Measurements from ENCODE around the gene RNF135.
"Not testable (repeated sequence)": the region's sequence is repeated elsewhere in the genome, so short reads cannot be mapped to it uniquely, and the experiment has no call there.

RNF135 gene, protein sequence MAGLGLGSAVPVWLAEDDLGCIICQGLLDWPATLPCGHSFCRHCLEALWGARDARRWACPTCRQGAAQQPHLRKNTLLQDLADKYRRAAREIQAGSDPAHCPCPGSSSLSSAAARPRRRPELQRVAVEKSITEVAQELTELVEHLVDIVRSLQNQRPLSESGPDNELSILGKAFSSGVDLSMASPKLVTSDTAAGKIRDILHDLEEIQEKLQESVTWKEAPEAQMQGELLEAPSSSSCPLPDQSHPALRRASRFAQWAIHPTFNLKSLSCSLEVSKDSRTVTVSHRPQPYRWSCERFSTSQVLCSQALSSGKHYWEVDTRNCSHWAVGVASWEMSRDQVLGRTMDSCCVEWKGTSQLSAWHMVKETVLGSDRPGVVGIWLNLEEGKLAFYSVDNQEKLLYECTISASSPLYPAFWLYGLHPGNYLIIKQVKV

DNA sequence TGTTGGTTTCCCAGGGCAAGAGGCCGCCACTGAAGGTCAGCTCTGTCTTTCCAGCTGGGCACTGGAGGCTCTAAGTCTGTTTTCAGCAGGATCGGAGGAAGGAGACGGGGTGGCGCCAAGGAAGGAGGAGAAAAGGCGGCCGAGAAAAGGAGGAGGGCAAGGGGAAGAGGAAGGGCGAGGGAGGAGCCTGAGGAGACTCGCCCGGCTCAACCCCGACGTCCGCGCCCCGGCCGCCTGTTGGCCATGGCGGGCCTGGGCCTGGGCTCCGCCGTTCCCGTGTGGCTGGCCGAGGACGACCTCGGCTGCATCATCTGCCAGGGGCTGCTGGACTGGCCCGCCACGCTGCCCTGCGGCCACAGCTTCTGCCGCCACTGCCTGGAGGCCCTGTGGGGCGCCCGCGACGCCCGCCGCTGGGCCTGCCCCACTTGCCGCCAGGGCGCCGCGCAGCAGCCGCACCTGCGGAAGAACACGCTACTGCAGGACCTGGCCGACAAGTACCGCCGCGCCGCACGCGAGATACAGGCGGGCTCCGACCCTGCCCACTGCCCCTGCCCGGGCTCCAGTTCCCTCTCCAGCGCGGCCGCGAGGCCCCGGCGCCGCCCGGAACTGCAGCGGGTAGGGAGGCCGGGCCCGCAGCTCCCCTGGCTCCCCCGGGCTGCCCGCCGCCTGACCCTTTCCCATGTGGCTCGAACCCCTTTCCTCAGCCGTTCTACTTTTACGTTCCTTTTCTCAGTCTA is at the start of gene RNF135:
Gene RNF135 (plus strand): TSS at position 209 of the 737 bp plus-strand sequence. CDS start 35 bp downstream, at position 244.
- TF ChIP-seq GATA1 (IDR thresholded peaks at IDR 0.05; ENCODE audit: low read depth, low read length): no peak
- TF ChIP-seq POLR2A (IDR thresholded peaks at IDR 0.05; ENCODE audit: low read length): peak; percentile 90
- DNase-seq: peak; percentile 82 to 83

DNA sequence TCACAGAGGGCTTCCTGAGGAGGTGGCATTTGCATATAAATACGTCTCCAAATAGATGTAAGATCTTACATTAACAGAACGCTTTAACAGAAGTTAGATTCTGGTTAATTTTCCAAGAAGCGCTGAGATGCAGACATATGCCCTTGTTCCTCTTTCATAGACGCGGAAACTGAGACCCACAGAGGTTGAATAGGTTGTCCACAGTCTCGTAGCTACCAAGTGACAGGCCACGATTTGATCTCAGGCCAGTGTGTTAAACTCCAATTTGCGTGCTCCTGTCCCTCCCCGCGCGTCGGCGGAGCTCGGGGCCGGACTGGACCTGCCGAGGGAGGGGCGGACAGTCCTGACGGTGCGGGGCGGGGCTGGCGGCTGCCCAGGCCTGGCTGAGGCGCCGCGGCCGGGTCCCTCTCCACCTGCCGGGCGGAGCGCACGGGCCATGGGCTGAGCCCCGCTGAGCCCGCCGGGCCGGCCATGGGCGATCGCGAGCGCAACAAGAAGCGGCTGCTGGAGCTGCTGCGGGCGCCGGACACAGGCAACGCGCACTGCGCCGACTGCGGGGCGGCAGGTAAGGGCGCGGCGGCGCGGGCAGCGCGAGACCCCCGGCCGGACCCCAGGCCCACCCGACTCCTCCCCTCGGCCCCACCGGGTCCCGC is 49.2 kb upstream of the RNF135 start, which contains the start of gene ADAP2:
Gene ADAP2 (plus strand): TSS at position 402 of the 653 bp plus-strand sequence. CDS start 70 bp downstream, at position 472.
- no peak for TF ChIP-seq GATA1 (IDR thresholded peaks at IDR 0.05; ENCODE audit: low read depth, low read length)
- peak; percentile 11 to 17 for DNase-seq

DNA sequence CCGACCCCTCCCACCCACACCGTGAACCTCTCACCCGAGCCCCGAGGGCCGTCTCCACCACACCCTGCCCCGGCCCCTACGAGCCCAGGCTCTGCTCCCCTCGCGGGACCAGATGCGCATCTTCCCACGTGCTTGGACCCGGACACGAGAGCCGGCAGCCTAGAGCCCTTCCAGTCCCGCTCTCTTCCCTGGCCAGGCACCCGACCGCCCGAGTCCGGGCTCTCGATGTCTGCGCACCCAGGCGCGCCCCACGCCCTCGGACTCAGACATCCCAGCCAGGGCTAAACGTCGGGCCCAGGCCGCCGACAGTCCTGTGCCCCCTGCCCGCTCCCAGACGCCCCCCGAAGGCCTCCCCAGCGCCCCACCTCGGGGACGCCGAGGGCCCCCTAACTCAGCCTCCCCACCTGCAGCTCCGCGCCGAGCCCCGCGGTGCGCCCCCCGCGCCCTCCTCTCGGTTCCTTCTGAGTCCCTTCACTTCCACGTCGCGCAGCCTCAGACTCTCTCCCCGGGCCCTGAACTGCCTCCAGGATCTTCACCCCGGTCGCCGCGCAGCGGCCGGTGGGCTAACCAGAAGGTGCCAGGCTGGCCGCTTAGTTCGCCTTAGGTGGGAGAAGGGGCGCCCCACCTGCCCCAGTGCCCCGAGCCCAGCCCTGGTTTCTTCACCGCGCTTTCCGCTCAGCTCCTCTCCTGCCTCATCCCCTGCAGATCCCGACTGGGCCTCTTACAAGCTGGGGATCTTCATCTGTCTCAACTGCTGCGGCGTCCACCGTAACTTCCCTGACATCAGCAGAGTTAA is 48.4 kb upstream of the RNF135 start:
- no peak for DNase-seq
- no peak for TF ChIP-seq POLR2A (IDR thresholded peaks at IDR 0.05; ENCODE audit: low read length)
- no peak for TF ChIP-seq GATA1 (IDR thresholded peaks at IDR 0.05; ENCODE audit: low read depth, low read length)

DNA sequence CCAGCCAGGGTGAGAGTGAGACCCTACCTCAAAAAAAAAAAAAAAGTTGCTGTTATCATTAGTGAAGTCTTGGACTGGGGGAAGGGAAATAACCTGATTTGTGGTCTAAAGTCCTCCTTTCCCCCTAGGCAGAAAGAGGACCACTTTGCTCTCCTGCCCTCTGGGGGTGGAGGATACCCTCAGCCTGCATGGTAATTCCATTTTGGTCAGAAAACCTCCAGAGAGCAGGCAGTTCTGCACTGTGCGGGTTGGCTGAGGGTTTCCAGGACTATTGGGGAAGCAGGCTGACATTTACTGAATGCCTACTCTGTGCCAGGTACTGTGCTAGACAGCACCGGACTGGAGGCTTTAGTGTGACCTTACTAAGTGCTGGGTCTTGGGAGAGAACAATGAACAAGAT is 46.5 kb upstream of the RNF135 start:
- TF ChIP-seq GATA1 (IDR thresholded peaks at IDR 0.05; ENCODE audit: low read depth, low read length): no peak
- no peak for TF ChIP-seq POLR2A (IDR thresholded peaks at IDR 0.05; ENCODE audit: low read length)
- DNase-seq: no peak

DNA sequence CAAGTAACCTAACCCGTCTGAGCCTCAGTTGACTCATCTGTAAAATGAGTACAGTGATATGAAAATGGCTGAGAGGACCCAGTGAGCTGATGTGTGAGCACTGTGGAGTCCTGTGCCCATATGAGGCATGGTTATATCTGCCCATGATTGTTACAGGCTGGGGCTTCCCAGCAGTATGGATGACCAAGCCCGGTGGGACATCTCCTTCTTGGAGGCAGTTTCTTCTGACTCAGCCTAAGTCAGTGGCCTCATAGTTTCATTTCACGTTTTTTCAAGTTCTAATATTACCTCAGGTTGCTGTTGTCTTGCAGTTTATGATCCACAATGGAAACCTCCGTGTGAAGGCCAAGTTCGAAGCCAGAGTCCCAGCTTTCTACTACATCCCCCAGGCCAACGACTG is 44.3 kb upstream of the RNF135 start:
- TF ChIP-seq POLR2A (IDR thresholded peaks at IDR 0.05; ENCODE audit: low read length): no peak
- no peak for TF ChIP-seq GATA1 (IDR thresholded peaks at IDR 0.05; ENCODE audit: low read depth, low read length)
- DNase-seq: no peak

DNA sequence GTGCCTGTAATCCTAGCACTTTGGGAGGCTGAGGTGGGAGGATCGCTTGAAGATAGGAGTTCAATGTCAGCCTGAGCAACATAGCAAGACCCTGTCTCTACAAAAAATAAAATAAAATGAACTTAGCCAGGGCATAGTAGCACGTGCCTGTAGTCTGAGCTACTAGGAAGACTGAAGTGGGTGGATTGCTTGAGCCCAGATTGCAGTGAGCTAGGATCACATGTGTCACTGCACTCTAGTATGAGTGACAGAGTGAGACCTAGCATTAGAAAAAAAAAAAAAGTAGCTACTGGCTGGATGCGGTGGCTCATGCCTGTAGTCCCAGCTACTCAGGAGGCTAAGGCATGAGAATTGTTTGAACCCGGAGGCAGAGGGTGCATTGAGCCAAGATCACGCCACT is 43.1 kb upstream of the RNF135 start:
- TF ChIP-seq POLR2A (IDR thresholded peaks at IDR 0.05; ENCODE audit: low read length) (no peak), GATA1 (IDR thresholded peaks at IDR 0.05; ENCODE audit: low read depth, low read length) (no peak)
- no peak for DNase-seq

DNA sequence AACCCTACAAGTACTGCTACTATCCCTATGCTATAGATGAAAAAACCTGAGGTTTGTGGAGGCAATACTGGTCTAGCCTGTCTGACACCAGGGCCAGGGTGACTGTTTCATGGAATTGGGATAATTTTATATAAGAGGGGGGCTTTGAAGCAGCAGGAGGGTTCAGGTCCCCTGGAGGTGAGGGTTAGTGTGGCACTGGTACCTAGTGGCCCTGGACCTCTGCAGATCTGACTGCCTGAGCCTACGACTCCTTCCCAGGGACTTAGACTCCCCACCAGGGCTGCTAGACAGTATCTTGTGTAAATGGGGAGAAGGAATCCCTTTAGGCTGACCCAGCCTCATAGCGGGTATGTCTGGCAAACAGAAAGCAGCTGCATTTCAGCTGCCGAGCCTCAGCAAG is 42.3 kb upstream of the RNF135 start:
- no peak for TF ChIP-seq POLR2A (IDR thresholded peaks at IDR 0.05; ENCODE audit: low read length)
- DNase-seq: no peak

DNA sequence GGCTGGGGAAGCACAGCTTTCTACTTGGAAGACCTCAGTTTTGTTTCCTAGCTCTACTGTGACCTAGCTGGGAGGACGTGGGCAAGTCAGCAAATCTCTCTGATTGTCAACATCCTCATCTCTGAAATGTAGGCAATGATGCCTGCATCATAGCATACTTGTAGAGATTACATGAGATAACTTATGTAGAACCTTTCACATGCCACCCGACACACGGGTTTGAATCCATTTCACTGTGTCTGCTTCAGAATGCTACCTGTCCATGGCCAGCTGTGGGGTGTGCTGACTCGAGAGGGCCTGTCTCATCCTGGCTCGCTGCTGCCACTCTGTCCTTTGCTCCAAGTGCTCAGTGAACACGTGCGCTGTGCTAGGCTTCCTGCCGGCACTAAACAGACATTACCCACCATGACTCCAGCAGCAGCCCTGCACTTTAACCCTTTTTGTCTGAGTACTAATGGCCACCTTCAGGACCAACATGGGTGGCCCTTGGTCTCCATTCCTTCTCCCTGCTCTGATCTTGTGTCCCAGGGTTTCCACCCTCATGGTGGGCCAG is 41.7 kb upstream of the RNF135 start:
- no peak for DNase-seq
- no peak for TF ChIP-seq GATA1 (IDR thresholded peaks at IDR 0.05; ENCODE audit: low read depth, low read length)
- no peak for TF ChIP-seq POLR2A (IDR thresholded peaks at IDR 0.05; ENCODE audit: low read length)

DNA sequence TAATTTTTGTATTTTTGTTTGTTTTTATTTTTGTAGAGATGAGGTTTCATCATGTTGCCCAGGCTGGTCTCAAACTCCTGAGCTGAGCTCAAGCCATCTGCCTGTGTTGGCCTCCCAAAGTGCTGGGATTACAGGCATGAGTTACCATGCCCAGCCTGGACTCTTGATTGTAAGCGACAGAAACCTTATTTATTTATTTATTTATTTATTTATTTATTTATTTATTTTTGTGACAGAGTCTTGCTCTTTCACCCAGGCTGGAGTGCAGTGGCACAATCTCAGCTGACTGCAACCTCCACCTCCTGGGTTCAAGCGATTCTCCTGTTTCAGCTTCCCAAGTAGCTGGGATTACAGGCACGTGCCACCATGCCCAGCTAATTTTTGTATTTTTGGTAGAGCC is 41.0 kb upstream of the RNF135 start:
- not testable (repeated sequence) for DNase-seq

DNA sequence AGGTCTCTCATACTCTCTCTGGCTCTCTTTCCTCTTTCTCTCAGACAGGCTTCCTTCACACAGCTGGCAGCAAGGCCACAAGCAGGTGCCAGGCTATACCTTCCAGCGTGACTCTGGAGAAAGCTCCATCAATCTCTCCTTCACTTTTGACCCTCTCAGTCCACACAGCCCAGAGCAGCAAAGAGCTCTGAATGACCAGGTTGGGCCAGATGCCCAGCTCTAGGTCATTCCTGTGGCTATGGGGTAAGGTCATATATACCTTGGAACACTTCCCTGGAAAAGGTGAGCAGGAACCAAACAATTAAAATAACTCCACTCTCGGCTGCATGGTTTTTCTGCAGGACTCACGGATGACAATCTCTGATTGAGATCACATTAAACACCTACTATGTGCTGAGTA is 40.3 kb upstream of the RNF135 start:
- no peak for DNase-seq
- TF ChIP-seq POLR2A (IDR thresholded peaks at IDR 0.05; ENCODE audit: low read length): no peak
- TF ChIP-seq GATA1 (IDR thresholded peaks at IDR 0.05; ENCODE audit: low read depth, low read length): no peak

DNA sequence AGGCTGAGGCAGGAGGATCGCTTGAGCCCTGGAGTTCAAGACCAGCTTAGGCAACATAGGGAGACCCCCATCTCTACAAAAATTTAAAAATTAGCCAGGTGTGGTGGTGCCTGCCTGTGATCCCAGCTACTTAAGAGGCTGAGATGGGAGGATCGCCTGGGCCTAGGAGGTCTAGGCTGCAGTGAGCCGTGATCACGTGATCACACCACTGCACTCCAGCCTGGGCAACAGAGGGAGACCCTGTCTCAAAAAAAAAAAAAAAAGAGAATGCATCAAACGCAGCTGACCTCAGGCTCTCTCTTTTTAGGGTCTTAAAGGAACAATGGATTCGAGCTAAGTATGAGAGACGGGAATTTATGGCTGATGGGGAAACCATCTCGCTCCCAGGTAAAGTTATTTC is 39.3 kb upstream of the RNF135 start:
- DNase-seq: not testable (repeated sequence)

DNA sequence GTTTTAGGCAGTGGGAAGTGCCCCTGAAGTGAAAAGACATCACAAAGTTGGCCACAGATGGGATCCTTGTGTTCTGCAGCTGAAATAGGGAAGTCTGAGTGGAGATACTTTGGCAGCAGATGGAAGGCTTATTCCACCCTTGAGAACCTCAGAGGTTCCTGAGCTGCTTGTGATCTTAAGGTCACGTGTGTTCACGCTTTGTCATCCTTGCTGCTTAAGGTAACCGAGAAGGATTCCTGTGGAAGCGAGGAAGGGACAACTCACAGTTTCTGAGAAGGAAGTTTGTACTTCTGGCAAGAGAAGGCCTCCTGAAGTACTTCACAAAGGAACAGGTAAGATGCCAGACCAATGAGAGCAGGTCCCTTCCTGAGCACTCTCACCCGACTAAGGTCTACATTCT is 36.9 kb upstream of the RNF135 start:
- no peak for DNase-seq
- TF ChIP-seq POLR2A (IDR thresholded peaks at IDR 0.05; ENCODE audit: low read length): no peak
- TF ChIP-seq GATA1 (IDR thresholded peaks at IDR 0.05; ENCODE audit: low read depth, low read length): no peak

DNA sequence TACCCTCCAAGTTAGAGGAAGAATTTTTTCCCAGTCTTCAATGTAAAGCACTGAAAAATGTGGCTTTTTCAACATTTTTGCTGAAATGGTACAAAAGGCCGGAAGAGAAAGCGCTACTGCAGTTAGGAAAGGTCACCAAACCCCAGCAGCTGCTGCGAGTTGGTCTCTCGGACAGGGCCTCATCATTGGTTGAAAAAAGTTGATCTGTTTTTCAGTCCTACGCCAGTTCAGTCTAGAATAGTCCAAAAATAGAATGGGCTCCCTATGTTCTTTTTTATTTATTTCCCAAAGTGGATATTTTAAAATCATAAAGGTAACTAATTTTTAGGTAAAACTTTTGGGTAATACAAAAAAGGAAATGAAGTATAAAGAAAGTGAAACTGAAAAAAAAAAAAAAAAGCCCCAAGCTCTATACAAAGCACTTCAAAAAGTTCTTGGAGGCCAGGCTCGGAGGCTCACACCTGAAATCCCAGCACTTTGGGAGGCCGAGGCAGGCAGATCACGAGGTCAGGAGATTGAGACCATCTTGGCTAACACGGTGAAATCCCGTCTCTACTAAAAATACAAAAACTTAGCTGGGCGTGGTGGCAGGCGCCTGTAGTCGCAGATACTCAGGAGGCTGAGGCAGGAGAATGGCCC is 31.7 kb upstream of the RNF135 start:
- DNase-seq: no peak
- TF ChIP-seq GATA1 (IDR thresholded peaks at IDR 0.05; ENCODE audit: low read depth, low read length) (no peak), POLR2A (IDR thresholded peaks at IDR 0.05; ENCODE audit: low read length) (no peak)
